AG08396 (cell line): ENCODE measurements around the gene PEX26.
"Not testable (repeated sequence)": the region's sequence is repeated elsewhere in the genome, so short reads cannot be mapped to it uniquely, and the experiment has no call there.

Source experiments
- DNase-seq: peaks from one replicate; pipeline ENCODE4 v3.0.0; 2012; ENCODE audit warnings: low spot score, mixed read lengths

Gene PEX26

DNA sequence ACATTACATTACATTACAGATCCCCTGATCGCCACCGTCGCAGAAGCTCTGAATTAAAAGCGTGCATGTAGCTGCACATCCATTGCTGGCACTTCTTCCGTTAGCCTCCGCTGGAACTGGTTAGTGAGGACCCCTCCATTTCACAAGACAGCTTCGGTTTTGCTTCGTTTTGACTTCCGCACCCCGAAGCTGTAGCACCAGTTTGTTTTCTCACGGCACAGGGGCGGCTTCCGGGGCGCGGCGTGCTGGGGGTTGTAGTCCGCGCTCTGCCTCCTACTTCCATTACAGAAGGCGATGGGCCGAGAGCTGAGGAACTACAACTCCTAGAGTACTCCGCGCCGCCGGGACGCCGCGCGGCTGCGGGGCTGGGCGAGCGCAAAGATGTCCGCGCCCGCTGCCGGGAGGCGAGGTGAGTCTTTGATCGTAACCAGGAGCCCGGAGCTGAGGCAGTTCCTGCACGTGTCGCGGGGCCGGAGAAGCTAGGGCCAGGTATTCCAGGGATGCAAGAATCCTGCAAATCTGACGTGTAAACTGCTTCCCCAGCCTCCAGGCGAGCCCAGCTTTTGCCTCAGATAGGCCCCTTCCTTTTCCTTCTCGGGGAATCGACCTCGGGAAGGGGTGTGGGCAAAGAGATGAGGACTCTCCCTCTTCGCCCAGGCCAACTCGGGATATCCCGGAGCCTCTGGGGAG, at the start of gene PEX26:
Gene PEX26 (plus strand): TSS at position 352 of the 690 bp plus-strand sequence. CDS start 387 bp downstream, outside the sequence.
- peak; percentile 97 for DNase-seq

DNA sequence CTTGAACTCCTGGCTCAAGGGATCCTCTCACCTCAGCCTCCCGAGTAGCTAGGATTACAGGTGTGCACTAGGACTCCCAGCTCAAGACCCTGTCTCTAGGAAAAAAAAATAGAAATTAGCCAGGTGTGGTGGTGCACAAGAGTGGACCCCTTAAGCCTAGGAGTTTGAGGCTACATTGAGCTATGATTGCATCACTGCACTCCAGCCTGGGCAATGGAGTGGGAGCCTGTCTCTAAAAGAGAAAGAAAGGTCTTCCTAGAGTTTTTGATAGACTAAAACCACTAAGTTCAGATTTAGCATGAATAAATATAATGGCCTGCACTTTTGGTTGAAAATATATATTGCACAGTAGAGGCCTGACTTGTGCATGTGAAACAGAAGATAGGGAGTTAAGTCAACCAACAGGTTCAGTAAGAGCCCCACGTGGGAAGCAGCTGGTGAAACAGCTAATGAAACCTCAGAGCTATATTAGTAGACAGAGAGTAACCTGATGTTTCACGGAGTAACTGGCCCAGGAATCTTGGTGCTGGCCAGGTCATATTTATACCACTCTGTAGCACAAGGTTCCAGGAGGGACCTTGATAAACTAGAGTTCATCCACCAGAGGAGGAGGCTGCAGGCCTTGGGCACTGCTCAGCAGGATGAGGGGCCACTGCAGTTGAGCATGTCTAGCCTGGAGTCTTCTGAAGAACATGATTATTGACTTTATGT, 48.8 kb upstream of the PEX26 start:
- no peak for DNase-seq

GRCh38 chr22:18029686-18030267, 48.0 kb upstream of the PEX26 start:
- no peak for DNase-seq

DNA sequence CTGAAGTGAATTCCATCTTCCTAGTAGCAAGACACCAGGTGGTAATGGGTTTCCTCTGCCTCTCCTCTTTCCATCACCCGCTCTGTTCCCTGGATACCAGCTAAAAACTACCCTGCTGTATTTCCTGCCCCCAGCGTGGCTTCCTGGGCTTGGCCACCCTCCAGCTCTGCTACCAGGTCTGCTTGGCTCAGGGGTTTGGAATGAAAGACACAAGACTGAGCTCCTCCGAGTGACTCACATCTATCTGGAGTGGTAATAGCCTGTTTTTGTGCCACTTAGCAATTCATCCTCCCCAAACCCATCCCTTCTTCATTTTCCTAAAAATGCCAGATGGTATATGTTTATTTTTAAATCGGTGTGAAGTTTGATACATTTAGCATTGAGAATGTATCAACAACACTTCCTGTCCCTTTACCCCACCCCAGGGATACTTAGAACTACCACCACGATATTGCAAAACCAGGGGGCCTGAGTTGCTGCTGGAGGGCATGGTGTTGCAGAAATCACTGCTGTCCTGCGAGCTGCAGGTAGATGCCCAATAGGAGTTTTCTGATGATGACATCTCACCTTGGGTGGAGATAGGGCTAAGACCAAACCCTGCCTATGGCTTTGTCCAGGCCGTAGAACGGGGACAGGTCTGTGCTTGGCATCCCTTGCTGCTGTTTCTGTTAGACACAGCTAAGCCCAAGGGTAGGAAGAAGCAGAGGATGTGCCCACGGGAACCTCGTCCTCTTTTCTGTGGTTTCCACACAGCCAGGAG, 45.9 kb upstream of the PEX26 start:
- peak; percentile 83 for DNase-seq

DNA sequence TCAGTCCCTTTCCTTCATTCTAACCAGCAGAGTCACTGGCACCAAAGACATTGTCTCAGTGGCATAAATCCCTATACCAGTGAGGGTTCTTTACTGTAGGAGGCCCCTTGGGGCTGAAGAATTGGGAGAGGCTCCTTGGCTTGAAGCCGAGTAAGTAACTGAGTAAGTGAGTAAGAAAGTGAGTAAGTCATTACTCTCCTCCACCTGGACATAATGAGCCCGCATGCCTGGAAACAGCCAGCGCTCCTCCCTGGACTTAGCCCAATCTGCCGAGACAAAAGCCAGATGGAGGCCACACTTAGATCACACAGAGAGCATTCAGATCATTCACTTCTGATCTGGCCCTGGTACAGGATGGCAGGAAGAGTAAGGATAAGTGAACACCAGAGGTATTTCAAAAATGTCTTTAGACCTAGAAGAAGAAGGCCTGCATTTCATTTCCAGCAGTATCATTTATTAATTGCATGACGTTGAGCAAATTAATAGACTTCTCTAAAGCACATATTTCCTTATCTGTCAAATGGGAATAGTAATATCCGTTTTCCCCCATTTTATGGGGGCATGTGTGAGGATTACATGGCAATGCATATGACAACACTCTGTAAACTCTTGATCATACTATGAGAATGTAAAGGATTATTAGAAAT, 45.2 kb upstream of the PEX26 start:
- DNase-seq, result no peak

DNA sequence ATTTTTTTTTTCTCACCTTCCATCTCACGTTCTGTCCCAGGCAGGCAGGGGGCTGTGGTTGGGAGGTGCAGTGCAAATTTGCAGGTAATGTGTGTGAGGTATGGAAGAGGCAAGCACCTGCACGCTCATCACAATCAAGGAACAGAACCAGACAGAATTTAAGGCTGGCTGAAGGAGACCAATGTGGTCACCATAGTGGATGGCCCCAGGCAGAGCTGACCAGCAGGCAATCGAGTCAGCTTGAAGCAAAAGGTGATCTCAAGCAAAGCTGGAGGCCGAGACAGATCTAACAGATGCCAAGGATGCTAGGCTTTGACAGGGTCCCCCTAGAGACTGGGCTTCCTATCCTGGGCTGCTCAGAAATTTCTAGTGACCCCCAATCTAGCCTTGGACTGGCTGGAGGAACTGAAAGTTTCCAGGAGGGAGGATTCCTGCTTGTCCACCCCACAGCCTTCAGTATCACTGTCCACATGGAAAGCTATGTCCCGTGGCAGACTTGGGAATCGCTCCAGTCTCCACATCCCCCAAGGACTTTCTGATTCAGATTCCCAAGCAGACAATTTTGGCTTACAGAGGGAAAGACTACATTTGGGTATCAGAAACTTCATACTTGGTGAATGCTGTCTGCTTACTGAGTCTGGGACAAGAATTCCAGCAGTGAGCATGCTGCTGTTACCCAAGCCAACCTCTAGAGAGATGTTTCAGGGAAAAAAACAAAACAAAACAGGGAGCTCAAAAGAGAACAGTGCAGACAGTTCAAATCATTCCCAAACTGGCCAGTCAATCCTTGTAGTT, 44.4 kb upstream of the PEX26 start:
- no peak for DNase-seq

DNA sequence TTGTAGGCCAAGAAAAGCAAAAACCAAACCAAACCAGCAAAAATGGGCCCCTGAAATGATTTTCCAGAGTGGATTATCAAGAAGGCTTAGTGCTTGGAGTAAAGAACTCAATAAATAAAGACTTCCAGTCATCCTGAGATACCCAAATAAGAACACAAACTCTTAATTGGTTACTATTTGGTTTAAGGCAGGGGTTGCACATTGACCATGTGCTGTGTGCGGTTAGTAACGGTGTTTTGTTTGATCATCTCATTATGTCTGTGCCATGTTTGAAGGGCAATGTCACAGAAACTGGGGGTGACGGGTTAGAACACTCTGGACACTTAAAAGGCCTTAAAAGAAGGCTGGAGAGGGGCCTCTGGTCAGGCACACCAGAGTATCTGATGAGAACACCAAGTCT, 43.7 kb upstream of the PEX26 start:
- no peak for DNase-seq

- no peak for DNase-seq
These were observed 42.0 kb upstream of the PEX26 start for GRCh38 chr22:18035751-18036150.

DNA sequence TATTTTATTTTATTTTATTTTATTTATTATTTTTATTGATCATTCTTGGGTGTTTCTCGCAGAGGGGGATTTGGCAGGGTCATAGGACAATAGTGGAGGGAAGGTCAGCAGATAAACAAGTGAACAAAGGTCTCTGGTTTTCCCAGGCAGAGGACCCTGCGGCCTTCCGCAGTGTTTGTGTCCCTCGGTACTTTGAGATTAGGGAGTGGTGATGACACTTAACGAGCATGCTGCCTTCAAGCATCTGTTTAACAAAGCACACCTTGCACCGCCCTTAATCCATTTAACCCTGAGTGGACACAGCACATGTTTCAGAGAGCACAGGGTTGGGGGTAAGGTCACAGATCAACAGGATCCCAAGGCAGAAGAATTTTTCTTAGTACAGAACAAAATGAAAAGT, 36.9 kb upstream of the PEX26 start:
- DNase-seq, result not testable (repeated sequence)

- no peak for DNase-seq
These were observed 35.1 kb upstream of the PEX26 start for GRCh38 chr22:18042685-18043084.

DNA sequence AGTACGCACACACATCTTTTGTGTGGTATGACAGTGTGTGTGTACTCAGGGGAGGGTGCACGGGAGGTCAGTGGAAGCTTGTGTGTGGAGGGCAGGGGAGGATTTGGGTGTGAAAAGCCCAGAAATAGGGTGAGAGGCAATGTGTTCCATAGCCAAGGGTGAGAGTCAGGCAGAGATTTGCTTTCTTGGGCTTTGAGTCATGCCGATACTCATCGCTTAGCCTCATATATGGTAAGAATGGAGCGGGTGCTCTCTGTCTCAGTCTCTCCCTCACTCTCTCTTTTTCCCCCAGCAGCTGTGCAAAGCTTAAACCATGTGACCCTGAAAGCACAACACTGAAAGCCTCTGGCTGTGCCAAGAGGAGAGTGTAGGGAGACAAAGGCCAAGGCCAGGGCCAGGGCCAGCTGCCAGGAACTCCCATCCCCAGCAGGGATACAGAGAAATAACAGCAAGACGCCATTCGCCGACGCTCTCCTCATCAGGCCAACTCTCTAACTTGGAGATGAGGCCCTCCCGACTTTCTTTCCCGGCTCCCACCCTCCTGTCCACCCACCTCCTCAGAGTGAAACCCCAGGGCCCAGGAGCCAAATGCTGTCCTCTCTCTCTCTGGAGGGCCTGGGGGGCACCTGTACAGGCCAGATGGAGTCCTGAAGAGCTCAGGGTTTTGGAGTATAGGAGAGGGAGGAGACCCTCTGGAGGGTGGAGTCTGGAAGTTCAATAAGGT, 33.1 kb upstream of the PEX26 start:
- peak; percentile 62 for DNase-seq

- no peak for DNase-seq
These were observed 32.0 kb upstream of the PEX26 start for GRCh38 chr22:18045794-18046193.

- DNase-seq, result no peak
These were observed 29.7 kb upstream of the PEX26 start for GRCh38 chr22:18048041-18048440.

GRCh38 chr22:18048441-18048898, 29.3 kb upstream of the PEX26 start:
- peak; percentile 66 for DNase-seq

GRCh38 chr22:18050065-18050464, 27.7 kb upstream of the PEX26 start:
- no peak for DNase-seq

DNA sequence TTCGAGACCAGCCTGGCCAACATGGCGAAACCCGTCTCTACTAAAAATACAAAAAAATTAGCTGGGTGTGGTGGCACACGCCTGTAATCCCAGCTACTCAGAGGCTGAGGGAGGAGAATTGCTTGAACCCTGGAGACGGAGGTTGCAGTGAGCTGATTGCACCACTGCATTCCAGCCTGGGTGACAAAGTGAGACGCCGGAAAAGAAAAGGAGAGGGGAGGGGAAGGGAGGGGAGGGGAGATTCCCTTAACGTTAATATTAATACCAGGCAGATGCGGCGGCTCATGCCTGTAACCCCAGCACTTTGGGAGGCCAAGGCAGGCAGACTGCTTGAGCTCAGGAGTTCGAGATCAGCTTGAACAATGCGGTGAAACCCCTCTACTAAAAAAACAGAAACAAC, 26.7 kb upstream of the PEX26 start:
- DNase-seq, result not testable (repeated sequence)

DNA sequence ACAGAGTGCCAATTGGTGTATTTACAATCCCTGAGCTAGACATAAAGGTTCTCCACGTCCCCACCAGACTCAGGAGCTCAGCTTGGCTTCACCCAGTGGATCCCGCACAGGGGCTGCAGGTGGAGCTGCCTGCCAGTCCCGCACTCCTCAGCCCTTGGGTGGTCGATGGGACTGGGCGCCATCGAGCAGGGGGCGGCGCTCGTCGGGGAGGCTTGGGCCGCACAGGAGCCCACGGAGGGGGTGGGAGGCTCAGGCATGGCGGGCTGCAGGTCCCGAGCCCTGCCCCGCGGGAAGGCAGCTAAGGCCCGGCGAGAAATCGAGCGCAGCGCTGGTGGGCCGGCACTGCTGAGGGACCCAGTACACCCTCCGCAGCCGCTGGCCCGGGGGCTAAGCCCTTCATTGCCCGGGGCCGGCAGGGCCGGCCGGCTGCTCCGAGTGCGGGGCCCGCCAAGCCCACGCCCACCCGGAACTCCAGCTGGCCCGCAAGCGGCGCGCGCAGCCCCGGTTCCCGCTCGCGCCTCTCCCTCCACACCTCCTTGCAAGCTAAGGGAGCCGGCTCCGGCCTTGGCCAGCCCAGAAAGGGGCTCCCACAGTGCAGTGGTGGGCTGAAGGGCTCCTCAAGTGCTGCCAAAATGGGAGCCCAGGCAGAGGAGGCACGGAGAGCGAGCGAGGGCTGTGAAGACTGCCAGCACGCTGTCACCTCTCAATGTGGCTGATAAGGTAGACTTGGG, 24.4 kb upstream of the PEX26 start:
- not testable (repeated sequence) for DNase-seq

- no peak for DNase-seq
These were observed 22.1 kb upstream of the PEX26 start for GRCh38 chr22:18055619-18056160.

- peak; percentile 76 for DNase-seq
These were observed 21.6 kb upstream of the PEX26 start for GRCh38 chr22:18056161-18056666.
